OCI-LY1 (cell line): Measurements from ENCODE around the gene KCNN3.

Source experiments
- CTCF ChIP-seq: fragments of 200-600 bp; sonication (generic), shearing (Covaris generic); IDR thresholded peaks from 2 replicates; pipeline ENCODE4 v1.5.1; 2017; ENCODE audit warnings: mild to moderate bottlenecking, antibody characterized with exemption, low read length, moderate library complexity, mixed read lengths
- EZH2 ChIP-seq: fragments of 200-600 bp; sonication (generic), shearing (Covaris generic); IDR thresholded peaks from 2 replicates; pipeline ENCODE4 v1.8.0; 2017; ENCODE audit warnings: borderline replicate concordance, mixed run types, mild to moderate bottlenecking, antibody characterized with exemption, low read length, moderate library complexity, mixed read lengths

- no peak for TF ChIP-seq CTCF
- TF ChIP-seq EZH2, result no peak
These were observed 139.8 kb downstream of the KCNN3 start for GRCh38 chr1:154730259-154730658.
